Measurements from ENCODE around the gene MYO5C. TPM values are rescaled to one million over a fixed set of nuclear protein-coding genes. Genes with fewer than 3 reads are reported as not detected.

MYO5C gene
- total and polyA plus RNA-seq, 2 of the 13 experiments (the other 11 are each of a cell fraction or from before 2014, with no cell fraction given) = 15.7 to 23.7 TPM

DNA sequence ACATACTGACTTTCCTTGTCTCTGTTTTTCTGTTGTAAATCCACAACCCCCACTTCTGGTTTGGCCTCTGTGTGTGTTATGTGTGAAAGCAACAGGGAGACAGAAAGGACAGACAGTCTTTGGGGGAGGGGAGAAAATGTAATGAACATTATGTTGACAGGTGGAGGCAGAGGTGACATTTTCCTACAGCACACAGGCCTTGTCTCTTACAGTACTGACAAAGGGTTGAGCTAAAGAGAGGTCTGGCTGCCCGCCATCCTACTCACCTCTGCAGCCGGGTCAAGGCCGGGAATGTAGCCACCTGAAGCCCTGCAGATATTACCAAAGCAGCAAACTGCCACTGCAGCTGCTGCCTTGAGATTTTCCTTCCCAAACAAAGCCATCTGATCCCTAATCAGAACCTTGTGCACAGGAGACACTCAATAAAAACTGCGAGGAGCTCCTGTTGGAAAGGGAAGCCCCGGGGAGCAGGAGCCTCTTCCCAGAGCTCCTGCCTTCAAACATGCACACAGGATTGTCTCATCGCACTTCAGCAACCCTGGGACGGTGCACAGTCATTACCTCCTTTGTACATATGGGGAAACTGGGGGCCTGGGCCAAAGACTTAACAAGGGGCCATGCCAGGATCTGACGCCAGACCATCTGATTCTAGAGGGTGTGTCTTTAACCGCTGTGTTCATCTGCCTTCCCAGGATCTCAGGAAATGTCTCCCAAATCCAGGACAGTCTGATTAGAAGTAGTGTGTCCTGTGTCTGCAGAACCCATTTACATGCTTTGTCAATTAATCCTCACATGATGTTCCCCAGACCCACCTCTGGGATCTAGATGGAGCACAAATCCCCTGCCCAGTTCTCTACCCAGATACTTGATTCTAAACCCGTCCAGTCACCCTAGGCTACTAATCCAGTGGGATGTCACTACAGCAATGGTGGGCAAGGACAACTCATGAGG lies 14.2 kb downstream of the MYO5C start (continued):
- no peak for TF ChIP-seq ZKSCAN5 (CRISPR knock-in tag; IDR thresholded peaks at IDR 0.05)
- TF ChIP-seq, protein P1, sequence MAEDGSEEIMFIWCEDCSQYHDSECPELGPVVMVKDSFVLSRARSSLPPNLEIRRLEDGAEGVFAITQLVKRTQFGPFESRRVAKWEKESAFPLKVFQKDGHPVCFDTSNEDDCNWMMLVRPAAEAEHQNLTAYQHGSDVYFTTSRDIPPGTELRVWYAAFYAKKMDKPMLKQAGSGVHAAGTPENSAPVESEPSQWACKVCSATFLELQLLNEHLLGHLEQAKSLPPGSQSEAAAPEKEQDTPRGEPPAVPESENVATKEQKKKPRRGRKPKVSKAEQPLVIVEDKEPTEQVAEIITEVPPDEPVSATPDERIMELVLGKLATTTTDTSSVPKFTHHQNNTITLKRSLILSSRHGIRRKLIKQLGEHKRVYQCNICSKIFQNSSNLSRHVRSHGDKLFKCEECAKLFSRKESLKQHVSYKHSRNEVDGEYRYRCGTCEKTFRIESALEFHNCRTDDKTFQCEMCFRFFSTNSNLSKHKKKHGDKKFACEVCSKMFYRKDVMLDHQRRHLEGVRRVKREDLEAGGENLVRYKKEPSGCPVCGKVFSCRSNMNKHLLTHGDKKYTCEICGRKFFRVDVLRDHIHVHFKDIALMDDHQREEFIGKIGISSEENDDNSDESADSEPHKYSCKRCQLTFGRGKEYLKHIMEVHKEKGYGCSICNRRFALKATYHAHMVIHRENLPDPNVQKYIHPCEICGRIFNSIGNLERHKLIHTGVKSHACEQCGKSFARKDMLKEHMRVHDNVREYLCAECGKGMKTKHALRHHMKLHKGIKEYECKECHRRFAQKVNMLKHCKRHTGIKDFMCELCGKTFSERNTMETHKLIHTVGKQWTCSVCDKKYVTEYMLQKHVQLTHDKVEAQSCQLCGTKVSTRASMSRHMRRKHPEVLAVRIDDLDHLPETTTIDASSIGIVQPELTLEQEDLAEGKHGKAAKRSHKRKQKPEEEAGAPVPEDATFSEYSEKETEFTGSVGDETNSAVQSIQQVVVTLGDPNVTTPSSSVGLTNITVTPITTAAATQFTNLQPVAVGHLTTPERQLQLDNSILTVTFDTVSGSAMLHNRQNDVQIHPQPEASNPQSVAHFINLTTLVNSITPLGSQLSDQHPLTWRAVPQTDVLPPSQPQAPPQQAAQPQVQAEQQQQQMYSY (CRISPR knock-in tag; IDR thresholded peaks at IDR 0.05) = no peak
- TF ChIP-seq ZNF562 (CRISPR knock-in tag; IDR thresholded peaks at IDR 0.05; ENCODE audit: borderline replicate concordance) = no peak
- TF ChIP-seq, protein P2, sequence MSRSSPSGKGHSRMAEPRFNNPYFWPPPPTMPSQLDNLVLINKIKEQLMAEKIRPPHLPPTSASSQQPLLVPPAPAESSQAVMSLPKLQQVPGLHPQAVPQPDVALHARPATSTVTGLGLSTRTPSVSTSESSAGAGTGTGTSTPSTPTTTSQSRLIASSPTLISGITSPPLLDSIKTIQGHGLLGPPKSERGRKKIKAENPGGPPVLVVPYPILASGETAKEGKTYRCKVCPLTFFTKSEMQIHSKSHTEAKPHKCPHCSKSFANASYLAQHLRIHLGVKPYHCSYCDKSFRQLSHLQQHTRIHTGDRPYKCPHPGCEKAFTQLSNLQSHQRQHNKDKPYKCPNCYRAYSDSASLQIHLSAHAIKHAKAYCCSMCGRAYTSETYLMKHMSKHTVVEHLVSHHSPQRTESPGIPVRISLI (CRISPR knock-in tag; IDR thresholded peaks at IDR 0.05; ENCODE audit: borderline replicate concordance) = no peak
- TF ChIP-seq, protein P3, sequence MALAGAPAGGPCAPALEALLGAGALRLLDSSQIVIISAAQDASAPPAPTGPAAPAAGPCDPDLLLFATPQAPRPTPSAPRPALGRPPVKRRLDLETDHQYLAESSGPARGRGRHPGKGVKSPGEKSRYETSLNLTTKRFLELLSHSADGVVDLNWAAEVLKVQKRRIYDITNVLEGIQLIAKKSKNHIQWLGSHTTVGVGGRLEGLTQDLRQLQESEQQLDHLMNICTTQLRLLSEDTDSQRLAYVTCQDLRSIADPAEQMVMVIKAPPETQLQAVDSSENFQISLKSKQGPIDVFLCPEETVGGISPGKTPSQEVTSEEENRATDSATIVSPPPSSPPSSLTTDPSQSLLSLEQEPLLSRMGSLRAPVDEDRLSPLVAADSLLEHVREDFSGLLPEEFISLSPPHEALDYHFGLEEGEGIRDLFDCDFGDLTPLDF (CRISPR knock-in tag; IDR thresholded peaks at IDR 0.05) = 0 out of 2 replicates have a peak, but pooled peaks have one; percentile 32
- TF ChIP-seq, protein P4, sequence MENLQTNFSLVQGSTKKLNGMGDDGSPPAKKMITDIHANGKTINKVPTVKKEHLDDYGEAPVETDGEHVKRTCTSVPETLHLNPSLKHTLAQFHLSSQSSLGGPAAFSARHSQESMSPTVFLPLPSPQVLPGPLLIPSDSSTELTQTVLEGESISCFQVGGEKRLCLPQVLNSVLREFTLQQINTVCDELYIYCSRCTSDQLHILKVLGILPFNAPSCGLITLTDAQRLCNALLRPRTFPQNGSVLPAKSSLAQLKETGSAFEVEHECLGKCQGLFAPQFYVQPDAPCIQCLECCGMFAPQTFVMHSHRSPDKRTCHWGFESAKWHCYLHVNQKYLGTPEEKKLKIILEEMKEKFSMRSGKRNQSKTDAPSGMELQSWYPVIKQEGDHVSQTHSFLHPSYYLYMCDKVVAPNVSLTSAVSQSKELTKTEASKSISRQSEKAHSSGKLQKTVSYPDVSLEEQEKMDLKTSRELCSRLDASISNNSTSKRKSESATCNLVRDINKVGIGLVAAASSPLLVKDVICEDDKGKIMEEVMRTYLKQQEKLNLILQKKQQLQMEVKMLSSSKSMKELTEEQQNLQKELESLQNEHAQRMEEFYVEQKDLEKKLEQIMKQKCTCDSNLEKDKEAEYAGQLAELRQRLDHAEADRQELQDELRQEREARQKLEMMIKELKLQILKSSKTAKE (CRISPR knock-in tag; IDR thresholded peaks at IDR 0.05; ENCODE audit: borderline replicate concordance) = peak; percentile 81; the same call in 1 of the 2 replicates
- TF ChIP-seq, protein P5, sequence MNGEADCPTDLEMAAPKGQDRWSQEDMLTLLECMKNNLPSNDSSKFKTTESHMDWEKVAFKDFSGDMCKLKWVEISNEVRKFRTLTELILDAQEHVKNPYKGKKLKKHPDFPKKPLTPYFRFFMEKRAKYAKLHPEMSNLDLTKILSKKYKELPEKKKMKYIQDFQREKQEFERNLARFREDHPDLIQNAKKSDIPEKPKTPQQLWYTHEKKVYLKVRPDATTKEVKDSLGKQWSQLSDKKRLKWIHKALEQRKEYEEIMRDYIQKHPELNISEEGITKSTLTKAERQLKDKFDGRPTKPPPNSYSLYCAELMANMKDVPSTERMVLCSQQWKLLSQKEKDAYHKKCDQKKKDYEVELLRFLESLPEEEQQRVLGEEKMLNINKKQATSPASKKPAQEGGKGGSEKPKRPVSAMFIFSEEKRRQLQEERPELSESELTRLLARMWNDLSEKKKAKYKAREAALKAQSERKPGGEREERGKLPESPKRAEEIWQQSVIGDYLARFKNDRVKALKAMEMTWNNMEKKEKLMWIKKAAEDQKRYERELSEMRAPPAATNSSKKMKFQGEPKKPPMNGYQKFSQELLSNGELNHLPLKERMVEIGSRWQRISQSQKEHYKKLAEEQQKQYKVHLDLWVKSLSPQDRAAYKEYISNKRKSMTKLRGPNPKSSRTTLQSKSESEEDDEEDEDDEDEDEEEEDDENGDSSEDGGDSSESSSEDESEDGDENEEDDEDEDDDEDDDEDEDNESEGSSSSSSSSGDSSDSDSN (CRISPR knock-in tag; IDR thresholded peaks at IDR 0.05) = peak; percentile 50; the same call in 1 of the 2 replicates
- TF ChIP-seq PHF21A (CRISPR knock-in tag; IDR thresholded peaks at IDR 0.05) = peak; percentile 75
- no peak for TF ChIP-seq ZNF3 (CRISPR knock-in tag; IDR thresholded peaks at IDR 0.05)
- TF ChIP-seq, protein P6, sequence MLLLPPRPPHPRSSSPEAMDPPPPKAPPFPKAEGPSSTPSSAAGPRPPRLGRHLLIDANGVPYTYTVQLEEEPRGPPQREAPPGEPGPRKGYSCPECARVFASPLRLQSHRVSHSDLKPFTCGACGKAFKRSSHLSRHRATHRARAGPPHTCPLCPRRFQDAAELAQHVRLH (CRISPR knock-in tag; IDR thresholded peaks at IDR 0.05; ENCODE audit: borderline replicate concordance, low read depth) = peak; percentile 69; the same call in 1 of the 2 replicates
- no peak for TF ChIP-seq NPAS2 (CRISPR knock-in tag; IDR thresholded peaks at IDR 0.05; ENCODE audit: borderline replicate concordance)
- 0 out of 2 replicates have a peak, but pooled peaks have one; percentile 31 for TF ChIP-seq ZNF232 (CRISPR knock-in tag; IDR thresholded peaks at IDR 0.05; ENCODE audit: borderline replicate concordance)
- 0 out of 2 replicates have a peak, but pooled peaks have one; percentile 45 for TF ChIP-seq YEATS4 (CRISPR knock-in tag; IDR thresholded peaks at IDR 0.05; ENCODE audit: borderline replicate concordance)
- no peak for TF ChIP-seq SSRP1 (CRISPR knock-in tag; IDR thresholded peaks at IDR 0.05)
- TF ChIP-seq TCF7L2 (IDR thresholded peaks at IDR 0.05; ENCODE audit: low read depth, low read length) = no peak
- TF ChIP-seq ZNF317 (CRISPR knock-in tag; IDR thresholded peaks at IDR 0.05) = 0 out of 2 replicates have a peak, but pooled peaks have one; percentile 36
